HepG2 (cell line): ENCODE data around the gene NEURL2. TPM values are rescaled to one million over a fixed set of nuclear protein-coding genes. Genes with fewer than 3 reads are reported as not detected.

Experiments used
- CREB3 ChIP-seq: sonication (generic); formaldehyde crosslinking; IDR thresholded peaks from 2 replicates; pipeline ENCODE4 v1.5.0; 2020; ENCODE audit warnings: missing genetic modification reagents
- DBP ChIP-seq: sonication (generic); formaldehyde crosslinking; IDR thresholded peaks from 2 replicates; pipeline ENCODE4 v1.4.0; 2020; ENCODE audit warnings: missing genetic modification reagents; ENCODE audit errors: not compliant biosample characterization
- FLYWCH1 ChIP-seq: sonication (generic); formaldehyde crosslinking; IDR thresholded peaks from 2 replicates; pipeline ENCODE4 v1.8.1; 2023; ENCODE audit warnings: mild to moderate bottlenecking, missing genetic modification reagents
- HOXA5 ChIP-seq: sonication (generic); formaldehyde crosslinking; IDR thresholded peaks from 2 replicates; pipeline ENCODE4 v1.4.0; 2020; ENCODE audit warnings: missing genetic modification reagents
- ISX ChIP-seq: sonication (generic); formaldehyde crosslinking; conservative IDR thresholded peaks from 2 replicates; pipeline ENCODE4 v1.5.0; 2020; ENCODE audit warnings: missing genetic modification reagents
- JUNB ChIP-seq: sonication (generic); formaldehyde crosslinking; IDR thresholded peaks from 2 replicates; pipeline ENCODE4 v1.8.0; 2022; ENCODE audit warnings: missing genetic modification reagents, mild to moderate bottlenecking, borderline replicate concordance
- NAIF1 ChIP-seq: sonication (generic); formaldehyde crosslinking; IDR thresholded peaks from 2 replicates; pipeline ENCODE4 v1.5.0; 2020; ENCODE audit warnings: mild to moderate bottlenecking, missing genetic modification reagents, borderline replicate concordance
- NBN ChIP-seq: fragments of 450-650 bp; conservative IDR thresholded peaks from 2 replicates; pipeline ENCODE4 v1.6.1; 2017
- PHF20 ChIP-seq: sonication (generic); formaldehyde crosslinking; IDR thresholded peaks from 2 replicates; pipeline ENCODE4 v1.5.0; 2020; ENCODE audit warnings: mild to moderate bottlenecking, missing genetic modification reagents
- RAD21 ChIP-seq: fragments of 450-650 bp; formaldehyde crosslinking; IDR thresholded peaks from 2 replicates; pipeline ENCODE4 v1.5.0; 2020; ENCODE audit warnings: mild to moderate bottlenecking
- SMC3 ChIP-seq: IDR thresholded peaks from 2 replicates; pipeline ENCODE4 v1.6.1; 2011; ENCODE audit warnings: low read length, improper control_type of control experiment
- TP53 ChIP-seq: sonication (generic); formaldehyde crosslinking; conservative IDR thresholded peaks from 2 replicates; pipeline ENCODE4 v1.4.0; 2020; ENCODE audit warnings: missing genetic modification reagents
- TSC22D2 ChIP-seq: sonication (generic); formaldehyde crosslinking; IDR thresholded peaks from 2 replicates; pipeline ENCODE4 v1.5.1; 2020; ENCODE audit warnings: missing genetic modification reagents, mild to moderate bottlenecking, borderline replicate concordance
- UBTF ChIP-seq: sonication (generic); formaldehyde crosslinking; IDR thresholded peaks from 2 replicates; pipeline ENCODE4 v1.4.0; 2020; ENCODE audit warnings: mild to moderate bottlenecking, missing genetic modification reagents
- ZBTB42 ChIP-seq: sonication (generic); formaldehyde crosslinking; IDR thresholded peaks from 2 replicates; pipeline ENCODE4 v1.5.0; 2020; ENCODE audit warnings: mild to moderate bottlenecking, missing genetic modification reagents
- ZFP1 ChIP-seq: IDR thresholded peaks from 2 replicates; pipeline ENCODE4 v1.6.1; 2016
- ZNF160 ChIP-seq: sonication (generic); formaldehyde crosslinking; IDR thresholded peaks from 2 replicates; pipeline ENCODE4 v1.8.0; 2022; ENCODE audit warnings: mild to moderate bottlenecking, inconsistent platforms, missing genetic modification reagents
- ZNF18 ChIP-seq: sonication (generic); formaldehyde crosslinking; IDR thresholded peaks from 2 replicates; pipeline ENCODE4 v1.8.0; 2022; ENCODE audit warnings: mild to moderate bottlenecking, missing genetic modification reagents; ENCODE audit not compliant: insufficient replicate concordance
- ZNF230 ChIP-seq: sonication (generic); formaldehyde crosslinking; IDR thresholded peaks from 2 replicates; pipeline ENCODE4 v1.4.0; 2020; ENCODE audit warnings: mild to moderate bottlenecking, missing genetic modification reagents
- ZNF281 ChIP-seq: sonication (generic); formaldehyde crosslinking; IDR thresholded peaks from 2 replicates; pipeline ENCODE4 v1.4.0; 2020; ENCODE audit warnings: missing genetic modification reagents, borderline replicate concordance
- ZNF331 ChIP-seq: sonication (generic); formaldehyde crosslinking; IDR thresholded peaks from 2 replicates; pipeline ENCODE4 v1.4.0; 2020; ENCODE audit warnings: missing genetic modification reagents
- ZNF333 ChIP-seq: sonication (generic); formaldehyde crosslinking; IDR thresholded peaks from 2 replicates; pipeline ENCODE4 v1.4.0; 2020; ENCODE audit warnings: mild to moderate bottlenecking, missing genetic modification reagents, borderline replicate concordance
- ZNF354B ChIP-seq: sonication (generic); formaldehyde crosslinking; IDR thresholded peaks from 2 replicates; pipeline ENCODE4 v1.8.0; 2022; ENCODE audit warnings: mild to moderate bottlenecking, missing genetic modification reagents
- ZNF644 ChIP-seq: IDR thresholded peaks from 2 replicates; pipeline ENCODE4 v1.6.1; 2016; ENCODE audit warnings: low read depth
- polyA plus RNA-seq, 8 experiments: library from polyadenylated mRNA; depleted of rRNA in 3 of 8; stranded (reverse) in 7 of 8; unstranded in 1 of 8; fragments of >200 nt; fragmentation: Illumina TruSeq in 4 of 8; extraction: Trizol in 4 of 8; gene quantifications; 2 replicates each; pipeline versions ENCODE4 v1.2.1 to v1.2.3, GENCODE V29; 2011 to 2016; ENCODE audit warnings: low read depth in 4 of 8, missing spikeins in 1 of 8, mixed read lengths in 1 of 8; ENCODE audit not compliant: insufficient read depth in 1 of 8
- total RNA-seq, 5 experiments: library from RNA; depleted of rRNA; stranded (reverse); fragments of >200 nt; fragmentation: Illumina TruSeq; extraction: Trizol; gene quantifications; 2 replicates each; pipeline ENCODE4 v1.2.3, GENCODE V29; 2016; ENCODE audit warnings: low read depth in 1 of 5

The NEURL2 gene
- total and polyA plus RNA-seq, 2 of the 13 experiments (the other 11 are each of a cell fraction or from before 2014, with no cell fraction given) = 7.2 to 9.7 TPM

- TF ChIP-seq ZNF281 (no peak), ZNF230 (peak; percentile 86), SMC3 (no peak; the same call in 1 of the 2 replicates), DBP (CRISPR knock-in tag) (peak; percentile 74), FLYWCH1 (CRISPR knock-in tag) (no peak), ZFP1 (CRISPR knock-in tag) (no peak; the same call in 1 of the 2 replicates), TSC22D2 (CRISPR knock-in tag) (no peak), ZNF644 (CRISPR knock-in tag) (no peak), ZBTB42 (CRISPR knock-in tag) (no peak), RAD21 (no peak), NAIF1 (CRISPR knock-in tag) (peak; percentile 89), ZNF333 (CRISPR knock-in tag) (no peak), CREB3 (CRISPR knock-in tag) (no peak), ZNF18 (CRISPR knock-in tag) (no peak), JUNB (peak; percentile 64; the same call in 1 of the 2 replicates), ZNF160 (CRISPR knock-in tag) (no peak), TP53 (CRISPR knock-in tag) (peak; percentile 65; the same call in 1 of the 2 replicates), ZNF354B (CRISPR knock-in tag) (peak; percentile 88; the same call in 1 of the 2 replicates), ISX (CRISPR knock-in tag) (no peak), PHF20 (CRISPR knock-in tag) (no peak), NBN (no peak), HOXA5 (CRISPR knock-in tag) (no peak), ZNF331 (CRISPR knock-in tag) (no peak; the same call in 1 of the 2 replicates), UBTF (CRISPR knock-in tag) (no peak; the same call in 1 of the 2 replicates)
Measured at GRCh38 chr20:45934046-45934585, 43.1 kb upstream of the NEURL2 start (continued).
